Cardiac fibroblast (primary cell): Measurements from ENCODE around the gene RAP1GAP.

Experiments used
- DNase-seq, 2 donors: peaks; one replicate each; pipeline versions ENCODE4 v3.0.0 to v3.0.0-alpha.2; 2010; ENCODE audit warnings: low read depth in 2 of 2
- H3K4me3 ChIP-seq, 2 donors: replicated peaks in 1 of 2; 1 replicate in 1 of 2; 2 replicates in 1 of 2; pipeline ENCODE4 v1.5.1; 2011; ENCODE audit warnings: low read depth in 2 of 2, low read length in 2 of 2, mild to moderate bottlenecking in 2 of 2, moderate library complexity in 1 of 2
- TF ChIP-seq, protein P1 (sequence below): IDR thresholded peaks from one replicate; pipeline ENCODE4 v1.5.1; 2011; ENCODE audit warnings: low read depth, mild to moderate bottlenecking, low read length, inconsistent platforms

Gene RAP1GAP

DNA sequence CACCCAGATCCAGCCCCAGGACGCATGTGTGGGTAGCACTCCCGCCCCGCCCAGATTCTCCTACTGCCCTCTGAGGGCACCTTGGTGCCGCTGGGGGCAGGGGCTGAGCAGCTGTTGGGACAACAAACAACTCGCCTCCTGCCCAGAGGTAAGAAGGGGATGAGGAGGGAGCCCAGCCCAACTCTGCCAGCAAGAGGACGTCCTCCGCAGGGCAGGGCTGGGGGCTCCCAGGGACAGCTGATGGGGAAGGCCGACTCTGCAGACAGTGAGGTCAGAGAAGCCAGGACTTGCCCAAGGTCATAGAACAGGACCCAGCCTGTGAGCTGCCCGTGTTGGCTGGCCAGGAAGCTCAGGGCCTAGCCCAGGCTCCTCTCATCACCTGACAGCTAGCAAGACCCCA is 18.8 kb downstream of the RAP1GAP start:
- TF ChIP-seq, protein P1, sequence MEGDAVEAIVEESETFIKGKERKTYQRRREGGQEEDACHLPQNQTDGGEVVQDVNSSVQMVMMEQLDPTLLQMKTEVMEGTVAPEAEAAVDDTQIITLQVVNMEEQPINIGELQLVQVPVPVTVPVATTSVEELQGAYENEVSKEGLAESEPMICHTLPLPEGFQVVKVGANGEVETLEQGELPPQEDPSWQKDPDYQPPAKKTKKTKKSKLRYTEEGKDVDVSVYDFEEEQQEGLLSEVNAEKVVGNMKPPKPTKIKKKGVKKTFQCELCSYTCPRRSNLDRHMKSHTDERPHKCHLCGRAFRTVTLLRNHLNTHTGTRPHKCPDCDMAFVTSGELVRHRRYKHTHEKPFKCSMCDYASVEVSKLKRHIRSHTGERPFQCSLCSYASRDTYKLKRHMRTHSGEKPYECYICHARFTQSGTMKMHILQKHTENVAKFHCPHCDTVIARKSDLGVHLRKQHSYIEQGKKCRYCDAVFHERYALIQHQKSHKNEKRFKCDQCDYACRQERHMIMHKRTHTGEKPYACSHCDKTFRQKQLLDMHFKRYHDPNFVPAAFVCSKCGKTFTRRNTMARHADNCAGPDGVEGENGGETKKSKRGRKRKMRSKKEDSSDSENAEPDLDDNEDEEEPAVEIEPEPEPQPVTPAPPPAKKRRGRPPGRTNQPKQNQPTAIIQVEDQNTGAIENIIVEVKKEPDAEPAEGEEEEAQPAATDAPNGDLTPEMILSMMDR, result no peak
- DNase-seq, result no peak
- H3K4me3 ChIP-seq, result no peak overlapping the region

DNA sequence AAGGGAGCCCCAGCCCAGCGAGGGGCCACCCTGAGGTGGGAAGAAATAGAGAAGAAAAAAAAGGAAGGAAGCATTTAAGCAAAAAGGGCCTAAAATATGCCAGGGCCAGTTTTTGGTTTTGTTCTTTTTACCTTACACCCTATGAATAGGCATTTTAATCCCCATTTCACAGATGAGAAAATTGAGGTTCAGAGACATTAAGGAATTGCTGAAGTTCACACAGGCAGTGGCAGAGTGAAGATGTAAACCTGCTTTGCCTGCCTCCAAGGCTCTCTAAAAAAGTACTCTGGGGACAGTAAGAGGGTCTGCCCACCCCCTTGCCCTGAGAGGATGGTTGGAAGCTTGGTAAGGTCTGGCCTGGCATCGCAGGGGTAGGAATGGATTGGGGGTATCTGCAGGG is 19.8 kb downstream of the RAP1GAP start:
- TF ChIP-seq, protein P1, result no peak
- no peak for DNase-seq
- no peak overlapping the region for H3K4me3 ChIP-seq

DNA sequence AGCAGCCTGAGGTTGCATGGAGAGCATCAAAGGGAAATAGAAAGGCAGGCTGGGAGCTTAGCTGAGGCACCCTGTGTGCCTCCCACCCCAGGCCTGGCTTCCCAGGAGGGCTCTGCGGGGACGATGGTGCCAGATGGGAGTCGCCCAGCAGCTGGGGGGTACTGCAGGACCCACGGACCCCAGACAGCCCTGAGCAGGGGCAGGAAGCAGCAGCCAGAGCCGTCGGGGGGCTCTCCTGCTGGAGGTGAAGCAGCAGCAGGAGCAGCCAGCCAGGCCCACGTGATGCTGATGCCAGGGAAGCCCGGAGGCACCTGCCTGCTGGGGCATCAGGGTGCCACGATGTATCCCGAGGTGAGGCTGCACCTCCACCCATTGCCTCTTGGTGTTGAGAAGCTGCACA is 20.4 kb downstream of the RAP1GAP start:
- H3K4me3 ChIP-seq, result no peak overlapping the region
- DNase-seq, result no peak
- TF ChIP-seq, protein P1, result no peak

DNA sequence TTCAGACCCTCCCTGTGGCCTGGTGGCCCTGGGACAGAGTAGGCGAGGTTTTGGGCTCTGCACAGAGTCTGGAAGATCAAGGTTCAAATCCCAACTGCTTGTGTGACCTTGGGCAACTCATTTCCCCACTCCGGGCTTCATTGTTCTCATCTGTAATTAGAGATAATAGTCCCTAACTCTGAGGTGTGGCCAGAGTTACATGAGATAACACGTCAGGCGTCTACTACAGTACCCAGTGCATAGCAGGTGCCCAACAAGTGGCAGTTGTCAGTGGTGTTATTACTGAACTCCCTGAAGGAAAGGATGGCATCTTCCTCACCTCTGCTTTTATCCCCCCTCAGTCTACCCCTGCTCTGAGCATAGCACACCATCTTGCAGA is 20.8 kb downstream of the RAP1GAP start:
- DNase-seq, result no peak
- H3K4me3 ChIP-seq, result no peak overlapping the region
- TF ChIP-seq, protein P1, result no peak

DNA sequence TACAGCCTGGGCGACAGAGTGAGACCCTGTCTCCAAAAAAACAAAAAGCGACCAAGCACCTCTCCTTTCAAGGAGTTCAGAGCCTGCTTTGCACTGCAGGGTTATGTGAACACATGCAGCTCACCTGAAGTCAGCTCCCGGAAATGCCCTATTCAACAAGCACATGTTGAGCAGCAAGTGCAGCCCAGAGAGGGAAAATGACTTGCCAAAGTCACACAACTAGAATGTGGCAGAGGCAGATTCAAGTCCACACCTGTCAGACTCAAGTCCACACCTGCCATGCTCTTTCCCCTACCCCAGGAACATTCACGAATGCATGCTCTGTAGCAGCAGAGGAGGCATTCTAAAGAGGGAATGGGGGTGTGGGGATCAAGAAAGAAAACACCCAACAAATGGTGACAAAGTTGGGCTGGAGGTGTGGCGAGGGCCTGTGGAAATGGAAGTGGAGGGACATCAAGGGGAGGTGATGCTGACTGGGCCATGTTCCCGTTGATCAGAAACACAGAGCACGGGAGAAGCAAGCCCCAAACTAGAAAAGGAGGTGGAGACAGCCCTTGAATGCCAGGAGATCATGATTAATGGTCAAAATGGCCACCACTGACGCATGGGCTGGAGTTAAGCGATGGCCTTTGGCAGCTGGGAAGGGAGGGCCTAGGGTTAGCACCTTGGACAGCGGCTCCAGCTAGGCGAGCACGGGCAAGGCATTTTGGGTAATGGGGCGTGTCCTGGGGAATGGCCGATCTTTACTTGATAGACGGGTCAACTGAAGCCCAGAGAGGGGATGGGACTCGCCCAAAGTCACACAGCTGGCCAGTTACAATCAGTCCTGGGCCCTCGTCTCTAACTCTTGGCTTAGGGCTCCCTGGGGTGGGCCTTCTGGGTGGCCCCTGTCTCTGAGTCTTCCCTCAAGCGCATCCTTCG is 21.5 kb downstream of the RAP1GAP start:
- H3K4me3 ChIP-seq, result no peak overlapping the region
- TF ChIP-seq, protein P1, result no peak
- DNase-seq, result peak; percentile 64 to 72

DNA sequence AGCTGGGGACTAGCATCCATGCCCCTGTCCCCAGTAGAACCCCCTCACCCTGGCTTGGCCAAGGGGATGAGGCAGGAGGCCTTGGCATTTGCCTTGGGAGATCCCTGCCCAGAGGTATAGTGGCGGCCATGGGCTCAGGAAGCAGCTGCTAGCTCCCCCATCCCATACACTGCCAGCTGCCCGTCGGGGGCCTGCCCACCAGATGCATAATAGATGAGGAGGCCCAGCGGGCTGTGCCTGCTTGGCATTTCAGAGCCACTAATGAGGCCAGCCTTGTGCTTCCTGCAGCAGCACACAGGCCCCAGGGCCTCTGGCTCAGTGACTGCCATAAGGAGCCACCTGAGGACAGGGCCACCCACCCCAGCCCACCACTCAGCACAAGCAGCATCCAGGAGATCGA is 23.6 kb downstream of the RAP1GAP start:
- DNase-seq, result no peak
- no peak overlapping the region for H3K4me3 ChIP-seq
- TF ChIP-seq, protein P1, result no peak

DNA sequence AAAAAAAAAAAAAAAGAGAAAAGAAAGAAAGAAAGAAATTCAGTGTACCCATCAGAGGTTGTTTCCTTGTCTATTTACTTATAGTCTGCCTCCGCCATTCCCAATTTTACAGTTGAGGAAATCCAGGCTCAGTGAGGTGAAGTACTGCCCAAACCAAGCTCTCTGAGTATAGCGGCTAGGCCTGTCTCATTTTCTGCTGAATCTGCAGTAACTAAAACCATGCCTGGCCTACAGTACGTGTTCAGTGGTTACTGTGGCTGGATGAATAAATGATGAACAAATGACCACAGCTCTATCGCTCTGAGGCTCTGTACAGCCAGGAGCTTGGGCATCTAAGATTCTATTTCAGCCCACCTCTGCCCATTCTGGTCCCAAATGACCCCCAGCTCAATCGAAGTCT is 24.3 kb downstream of the RAP1GAP start:
- TF ChIP-seq, protein P1, result no peak
- no peak for DNase-seq
- no peak overlapping the region for H3K4me3 ChIP-seq
